Measurements from ENCODE around the gene NSUN7. TPM values are rescaled to one million over a fixed set of nuclear protein-coding genes. Genes with fewer than 3 reads are reported as not detected.

Gene NSUN7
- total RNA-seq, 1 experiment from 2014 or later = 6.7 TPM

- Histone ChIP-seq H3K9ac (ENCODE audit: low read length) (no peak overlapping the region), H3K9me3 (ENCODE audit: low read length) (no peaks in the 10 kb centered on the region), H3K27me3 (ENCODE audit: low read length) (no peaks in the 10 kb centered on the region), H3K27ac (ENCODE audit: low read length) (no peak overlapping the region), H3K79me2 (ENCODE audit: low read length) (no peaks in the 10 kb centered on the region), H3F3A (ENCODE audit: low read length, unreplicated experiment) (no peaks in the 10 kb centered on the region), H4K20me1 (ENCODE audit: low read length) (no peaks in the 10 kb centered on the region), H3K4me2 (ENCODE audit: low read length) (no peak overlapping the region), H3K36me3 (ENCODE audit: low read depth, low read length) (no peaks in the 10 kb centered on the region), H3K4me3 (ENCODE audit: low read length) (no peak overlapping the region), H3K9me2 (replicated peaks; ENCODE audit: low read length) (no peaks in the 10 kb centered on the region), H3K4me1 (ENCODE audit: insufficient read depth, low read length) (no peaks in the 10 kb centered on the region), H2AFZ (ENCODE audit: low read length) (no peak overlapping the region)
- TF ChIP-seq EZH2phosphoT487 (IDR thresholded peaks at IDR 0.05; ENCODE audit: borderline replicate concordance, low read length) = no peak
- CTCF ChIA-PET = interaction anchor here (0.6 to 0.7 kb wide), 3 partner anchors 41 to 525 kb away, joined by 3 to 9 read pairs (median 5); no protein-coding TSS in a partner anchor
- no peak for ATAC-seq
- BruUV-seq (replicated peaks) = no TSS peak
- intact Hi-C loops (cut with micrococcal nuclease) = loop anchor here (10.0 kb wide), 1 partner anchor 580 kb away; no protein-coding TSS in a partner anchor
- DNase-seq = no peak
- POLR2A ChIA-PET (ENCODE audit: unreplicated experiment) = interaction anchor here (0.6 kb wide), 1 partner anchor 625 kb away, joined by 14 read pairs; no protein-coding TSS in a partner anchor
Observed at GRCh38 chr4:40734497-40734896, 15.3 kb upstream of the NSUN7 start.

DNA sequence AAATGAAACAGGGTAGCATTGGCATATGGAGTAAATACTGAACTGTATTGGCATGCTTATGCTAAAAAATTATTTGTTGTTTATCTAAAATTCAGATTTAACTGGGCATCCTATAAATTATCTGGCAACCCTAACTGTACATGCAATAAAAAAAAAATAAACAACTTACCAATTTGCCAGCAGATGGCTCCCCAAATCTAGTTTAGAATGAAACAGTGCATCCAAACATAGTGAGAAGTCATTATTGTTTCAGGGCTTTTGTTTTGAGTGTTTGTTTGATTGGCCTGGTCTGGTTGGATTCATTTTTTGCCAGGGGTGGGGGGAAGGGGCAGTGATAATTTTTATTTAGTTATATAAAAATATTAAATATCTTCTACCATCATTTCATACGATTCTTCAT is 12.8 kb upstream of the NSUN7 start:
- ATAC-seq = no peak
- H2AFZ ChIP-seq (ENCODE audit: low read length) = no peak overlapping the region
- POLR2A ChIA-PET (ENCODE audit: unreplicated experiment) = no interaction called here
- no peaks in the 10 kb centered on the region for H4K20me1 ChIP-seq (ENCODE audit: low read length)
- DNase-seq = peak; percentile 42
- H3K27me3 ChIP-seq (ENCODE audit: low read length) = no peaks in the 10 kb centered on the region
- no peaks in the 10 kb centered on the region for H3K79me2 ChIP-seq (ENCODE audit: low read length)
- no peaks in the 10 kb centered on the region for H3K36me3 ChIP-seq (ENCODE audit: low read depth, low read length)
- H3K9me3 ChIP-seq (ENCODE audit: low read length) = no peaks in the 10 kb centered on the region
- no peaks in the 10 kb centered on the region for H3F3A ChIP-seq (ENCODE audit: low read length, unreplicated experiment)
- intact Hi-C loops (cut with micrococcal nuclease) = loop anchor here (1.0 to 10.0 kb wide), 2 partner anchors 160 to 582 kb away; no protein-coding TSS in a partner anchor
- H3K27ac ChIP-seq (ENCODE audit: low read length) = no peak overlapping the region
- CTCF ChIA-PET = no interaction called here
- no peaks in the 10 kb centered on the region for H3K9me2 ChIP-seq (replicated peaks; ENCODE audit: low read length)
- H3K9ac ChIP-seq (ENCODE audit: low read length) = no peak overlapping the region
- H3K4me1 ChIP-seq (ENCODE audit: insufficient read depth, low read length) = no peaks in the 10 kb centered on the region
- no TSS peak for BruUV-seq (replicated peaks)
- H3K4me2 ChIP-seq (ENCODE audit: low read length) = no peak overlapping the region
- H3K4me3 ChIP-seq (ENCODE audit: low read length) = no peak overlapping the region
- TF ChIP-seq EZH2 (IDR thresholded peaks at IDR 0.05; ENCODE audit: low read length, unreplicated experiment) = no peak
- TF ChIP-seq, protein P1, sequence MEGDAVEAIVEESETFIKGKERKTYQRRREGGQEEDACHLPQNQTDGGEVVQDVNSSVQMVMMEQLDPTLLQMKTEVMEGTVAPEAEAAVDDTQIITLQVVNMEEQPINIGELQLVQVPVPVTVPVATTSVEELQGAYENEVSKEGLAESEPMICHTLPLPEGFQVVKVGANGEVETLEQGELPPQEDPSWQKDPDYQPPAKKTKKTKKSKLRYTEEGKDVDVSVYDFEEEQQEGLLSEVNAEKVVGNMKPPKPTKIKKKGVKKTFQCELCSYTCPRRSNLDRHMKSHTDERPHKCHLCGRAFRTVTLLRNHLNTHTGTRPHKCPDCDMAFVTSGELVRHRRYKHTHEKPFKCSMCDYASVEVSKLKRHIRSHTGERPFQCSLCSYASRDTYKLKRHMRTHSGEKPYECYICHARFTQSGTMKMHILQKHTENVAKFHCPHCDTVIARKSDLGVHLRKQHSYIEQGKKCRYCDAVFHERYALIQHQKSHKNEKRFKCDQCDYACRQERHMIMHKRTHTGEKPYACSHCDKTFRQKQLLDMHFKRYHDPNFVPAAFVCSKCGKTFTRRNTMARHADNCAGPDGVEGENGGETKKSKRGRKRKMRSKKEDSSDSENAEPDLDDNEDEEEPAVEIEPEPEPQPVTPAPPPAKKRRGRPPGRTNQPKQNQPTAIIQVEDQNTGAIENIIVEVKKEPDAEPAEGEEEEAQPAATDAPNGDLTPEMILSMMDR (conservative IDR thresholded peaks at IDR 0.05; ENCODE audit: low read depth, low read length) = peak; percentile 52

- no peaks in the 10 kb centered on the region for H3F3A ChIP-seq (ENCODE audit: low read length, unreplicated experiment)
- ATAC-seq = no peak
Observed at GRCh38 chr4:40737879-40738278, 11.9 kb upstream of the NSUN7 start.

More at GRCh38 chr4:40737879-40738278, 11.9 kb upstream of the NSUN7 start:
- no TSS peak for BruUV-seq (replicated peaks)
- Histone ChIP-seq H4K20me1 (ENCODE audit: low read length) (no peaks in the 10 kb centered on the region), H3K27ac (ENCODE audit: low read length) (no peak overlapping the region), H3K4me3 (ENCODE audit: low read length) (no peak overlapping the region), H3K27me3 (ENCODE audit: low read length) (no peaks in the 10 kb centered on the region), H3K9me2 (replicated peaks; ENCODE audit: low read length) (no peaks in the 10 kb centered on the region), H2AFZ (ENCODE audit: low read length) (no peak overlapping the region), H3K4me1 (ENCODE audit: insufficient read depth, low read length) (no peaks in the 10 kb centered on the region), H3K79me2 (ENCODE audit: low read length) (no peaks in the 10 kb centered on the region), H3K9me3 (ENCODE audit: low read length) (no peaks in the 10 kb centered on the region), H3K4me2 (ENCODE audit: low read length) (no peak overlapping the region), H3K9ac (ENCODE audit: low read length) (no peak overlapping the region), H3K36me3 (ENCODE audit: low read depth, low read length) (no peaks in the 10 kb centered on the region)
- TF ChIP-seq, protein P1 (conservative IDR thresholded peaks at IDR 0.05; ENCODE audit: low read depth, low read length) = no peak
- TF ChIP-seq EZH2phosphoT487 (IDR thresholded peaks at IDR 0.05; ENCODE audit: borderline replicate concordance, low read length) (no peak), EZH2 (IDR thresholded peaks at IDR 0.05; ENCODE audit: low read length, unreplicated experiment) (no peak)
- CTCF ChIA-PET = no interaction called here
- no peak for DNase-seq
- POLR2A ChIA-PET (ENCODE audit: unreplicated experiment) = interaction anchor here (0.5 kb wide), 1 partner anchor 8 kb away, joined by 3 read pairs; no protein-coding TSS in a partner anchor
- intact Hi-C loops (cut with micrococcal nuclease) = loop anchor here (1.0 to 10.0 kb wide), 2 partner anchors 159 to 583 kb away; no protein-coding TSS in a partner anchor

Data from PC-3 (cell line).